ENCODE data around the gene CLDN22. TPM values are rescaled to one million over a fixed set of nuclear protein-coding genes. Genes with fewer than 3 reads are reported as not detected.

The CLDN22 gene
- total and polyA plus RNA-seq, 2 of the 8 experiments (the other 6 are each of a cell fraction or from before 2014, with no cell fraction given) = not detected

GRCh38 chr4:183366206-183366835, 46.2 kb upstream of the CLDN22 start:
- H3K23me2 ChIP-seq (ENCODE audit: low read depth, low read length) = no peaks in the 10 kb centered on the region
- H4K20me1 ChIP-seq (replicated peaks in 1 of 2; ENCODE audit: control insufficient read depth in 1 of 2, insufficient read depth in 2 of 2, low read length in 2 of 2) = no peaks in the 10 kb centered on the region
- H2BK120ac ChIP-seq (replicated peaks; ENCODE audit: low read depth, low read length) = no peak overlapping the region
- POLR2A ChIA-PET (ENCODE audit: partially characterized antibody) = no interaction called here
- H2AFZ ChIP-seq (ENCODE audit: low read length) = 0 out of 2 replicates have a peak overlapping the region, but pooled peaks have one; percentile 93
- H2BK15ac ChIP-seq (ENCODE audit: low read length) = no peak overlapping the region
- H3K9ac ChIP-seq (replicated peaks in 1 of 4; ENCODE audit: extremely low read depth in 1 of 4, low read depth in 3 of 4, low read length in 3 of 4) = no peak overlapping the region
- TF ChIP-seq RBBP5 (IDR thresholded peaks at IDR 0.05; ENCODE audit: borderline replicate concordance, low read depth, low read length) (no peak), FOSL1 (IDR thresholded peaks at IDR 0.05; ENCODE audit: insufficient read depth, low read depth, low read length) (no peak), HDAC6 (IDR thresholded peaks at IDR 0.05; ENCODE audit: low read depth, low read length) (no peak)
- no peak overlapping the region for H3K4me3 ChIP-seq (ENCODE audit: extremely low read depth in 1 of 4, insufficient read depth in 2 of 4, low read depth in 3 of 4, low read length in 4 of 4)
- H3K79me2 ChIP-seq (ENCODE audit: control insufficient read depth in 1 of 2, insufficient read depth in 2 of 2, low read length in 2 of 2) = no peaks in the 10 kb centered on the region
- H3K27me3 ChIP-seq (replicated peaks in 1 of 4; ENCODE audit: control insufficient read depth in 3 of 4, extremely low read depth in 1 of 4, insufficient read depth in 3 of 4, low read length in 3 of 4) = no peaks in the 10 kb centered on the region
- H3K23ac ChIP-seq (ENCODE audit: insufficient read length) = no peak overlapping the region
- no peaks in the 10 kb centered on the region for H3K36me3 ChIP-seq (ENCODE audit: control insufficient read depth in 2 of 4, insufficient read depth in 4 of 4, low read length in 3 of 4)
- H2BK12ac ChIP-seq (ENCODE audit: low read depth, low read length) = no peak overlapping the region
- FAIRE-seq (no peak), DNase-seq (ENCODE audit: low read depth in 1 of 2, low spot score in 2 of 2) (no peak)
- no peak overlapping the region for H2BK5ac ChIP-seq (ENCODE audit: low read depth, low read length)
- no peaks in the 10 kb centered on the region for H3K9me3 ChIP-seq (ENCODE audit: insufficient read depth in 2 of 2, low read depth in 1 of 2, low read length in 1 of 2)
- H4K8ac ChIP-seq (ENCODE audit: extremely low read depth, insufficient read depth, low read length) = no peak overlapping the region
- H3K27ac ChIP-seq (ENCODE audit: low read depth, low read length) = no peak overlapping the region
- H4K91ac ChIP-seq (replicated peaks; ENCODE audit: insufficient read length, low read length) = no peak overlapping the region
- no peak overlapping the region for H3K56ac ChIP-seq (replicated peaks; ENCODE audit: insufficient read length, low read depth, low read length)
- CTCF ChIA-PET (ENCODE audit: partially characterized antibody) = interaction anchor here (0.6 to 2.1 kb wide), 3 partner anchors 42 to 441 kb away, joined by 3 to 6 read pairs (median 3); no protein-coding TSS in a partner anchor
- no peak overlapping the region for H2BK20ac ChIP-seq (ENCODE audit: low read length)
- H4K5ac ChIP-seq (ENCODE audit: insufficient read length, low read depth, low read length) = no peak overlapping the region
- H2AK5ac ChIP-seq (ENCODE audit: low read depth, low read length) = no peak overlapping the region
- H3K14ac ChIP-seq (ENCODE audit: insufficient read length) = no peak overlapping the region
- WGBS, 2 experiments (ENCODE audit: extremely low coverage in 1 of 2, insufficient coverage in 1 of 2, insufficient read length in 1 of 2, insufficient replicate concordance in 2 of 2, low coverage in 1 of 2, low lambda C conversion rate in 2 of 2, missing lambda C conversion rate in 1 of 2) = 74% methylated on average over 15 of the region's 16 CpGs; no CpG with 5 or more reads in 1 of the 2 experiments
- no peak overlapping the region for H3K18ac ChIP-seq (ENCODE audit: extremely low read depth, low read length)
- H3K4ac ChIP-seq (replicated peaks; ENCODE audit: insufficient read length, low read depth, low read length) = no peak overlapping the region
- peaks cover 0 to 2% (median 0%) of the 10 kb centered on the region in 4 experiments; a peak in 1 of 7 replicates for H3K4me1 ChIP-seq (replicated peaks in 1 of 4; ENCODE audit: control insufficient read depth in 3 of 4, insufficient read depth in 4 of 4, low read length in 3 of 4)
- no peak overlapping the region for H3K4me2 ChIP-seq (ENCODE audit: insufficient read depth in 1 of 2, low read depth in 2 of 2, low read length in 2 of 2)
- H3K79me1 ChIP-seq (ENCODE audit: low read depth, low read length) = no peaks in the 10 kb centered on the region

All from H1 (cell line).